Measurements from ENCODE around the gene ACSL3.
A peak's percentile ranks its signal among the peaks of the same experiment; 100 is the strongest.
"Not testable (repeated sequence)": the region's sequence is repeated elsewhere in the genome, so short reads cannot be mapped to it uniquely, and the experiment has no call there.

ACSL3 gene

GRCh38 chr2:222989431-222989830, 128.6 kb downstream of the ACSL3 start:
- Histone ChIP-seq H3K4me1 (ENCODE audit: control insufficient read depth in 1 of 2, insufficient read depth in 2 of 2, low read length in 2 of 2) (peaks cover 4% of the 10 kb centered on the region in 2 experiments), H3K79me1 (ENCODE audit: low read length) (peaks cover 3% of the 10 kb centered on the region), H3K4ac (ENCODE audit: low read depth, low read length) (no peak overlapping the region), H3K23ac (ENCODE audit: low read length) (no peak overlapping the region), H4K8ac (ENCODE audit: low read depth, low read length) (no peak overlapping the region), H3K4me2 (ENCODE audit: low read length) (no peak overlapping the region), H3K36me3 (ENCODE audit: control insufficient read depth in 1 of 2, insufficient read depth in 2 of 2, low read length in 2 of 2) (no peaks in the 10 kb centered on the region), H4K12ac (ENCODE audit: low read depth, low read length) (no peak overlapping the region), H3K79me2 (ENCODE audit: control insufficient read depth, insufficient read depth, low read length, poor library complexity) (no peaks in the 10 kb centered on the region), H2AK5ac (ENCODE audit: low read length) (no peak overlapping the region), H3K9ac (ENCODE audit: low read length) (no peak overlapping the region), H3K18ac (ENCODE audit: low read length) (no peak overlapping the region), H3K27me3 (ENCODE audit: insufficient read depth, low read length) (no peaks in the 10 kb centered on the region), H4K91ac (ENCODE audit: low read depth, low read length) (no peak overlapping the region), H3K27ac (ENCODE audit: low read depth, low read length) (no peak overlapping the region), H3K14ac (ENCODE audit: low read length) (no peak overlapping the region), H2AFZ (ENCODE audit: insufficient read depth, low read length, poor library complexity) (no peak overlapping the region), H2BK12ac (ENCODE audit: low read length) (no peak overlapping the region), H2BK5ac (ENCODE audit: low read depth, low read length, poor library complexity) (no peak overlapping the region), H3K9me3 (ENCODE audit: insufficient read depth, low read depth, low read length) (peaks cover 8% of the 10 kb centered on the region), H2BK120ac (ENCODE audit: insufficient read depth, low read length, poor library complexity) (no peak overlapping the region), H3K4me3 (ENCODE audit: low read depth, low read length) (no peak overlapping the region)
- no peak for DNase-seq

- not testable (repeated sequence) for H3K79me1 ChIP-seq (ENCODE audit: low read length); H2BK120ac ChIP-seq (ENCODE audit: insufficient read depth, low read length, poor library complexity); H2BK12ac ChIP-seq (ENCODE audit: low read length); H3K18ac ChIP-seq (ENCODE audit: low read length); H4K8ac ChIP-seq (ENCODE audit: low read depth, low read length); H3K9me3 ChIP-seq (ENCODE audit: insufficient read depth, low read depth, low read length); H3K27ac ChIP-seq (ENCODE audit: low read depth, low read length); H3K4me1 ChIP-seq (ENCODE audit: control insufficient read depth in 1 of 2, insufficient read depth in 2 of 2, low read length in 2 of 2); H3K4me3 ChIP-seq (ENCODE audit: low read depth, low read length); H2BK5ac ChIP-seq (ENCODE audit: low read depth, low read length, poor library complexity); DNase-seq; H2AK5ac ChIP-seq (ENCODE audit: low read length); H3K4ac ChIP-seq (ENCODE audit: low read depth, low read length); H3K23ac ChIP-seq (ENCODE audit: low read length); H3K4me2 ChIP-seq (ENCODE audit: low read length); H2AFZ ChIP-seq (ENCODE audit: insufficient read depth, low read length, poor library complexity); H3K14ac ChIP-seq (ENCODE audit: low read length); H3K36me3 ChIP-seq (ENCODE audit: control insufficient read depth in 1 of 2, insufficient read depth in 2 of 2, low read length in 2 of 2); H4K12ac ChIP-seq (ENCODE audit: low read depth, low read length); H3K27me3 ChIP-seq (ENCODE audit: insufficient read depth, low read length); H3K79me2 ChIP-seq (ENCODE audit: control insufficient read depth, insufficient read depth, low read length, poor library complexity); H4K91ac ChIP-seq (ENCODE audit: low read depth, low read length); H3K9ac ChIP-seq (ENCODE audit: low read length)
- no CpG with 5 or more reads among the region's 4 CpGs for WGBS (ENCODE audit: extremely low coverage, insufficient coverage, insufficient read length)
Measured at GRCh38 chr2:222990206-222990605, 129.4 kb downstream of the ACSL3 start.

DNA sequence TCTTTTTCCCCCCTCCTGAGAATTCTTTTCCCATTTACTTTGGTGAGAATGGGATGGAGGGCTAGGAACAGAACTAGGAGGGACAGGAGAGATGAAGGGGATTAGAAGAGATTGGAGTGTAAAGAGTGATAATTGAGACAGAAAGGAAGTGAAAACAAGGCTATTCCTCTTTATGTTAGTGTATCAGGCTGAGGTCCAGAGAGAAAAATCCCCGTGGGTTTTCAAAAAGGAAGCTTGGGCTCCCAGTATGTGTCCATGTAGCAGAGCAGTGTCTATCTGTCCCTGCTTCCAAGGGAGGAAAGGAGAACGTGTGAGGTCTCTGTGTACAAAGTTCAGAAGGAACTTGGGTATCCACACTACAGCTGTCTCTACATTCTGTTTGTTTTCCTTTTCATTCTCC, 131.3 kb downstream of the ACSL3 start:
- no peaks in the 10 kb centered on the region for H3K79me2 ChIP-seq (ENCODE audit: control insufficient read depth, insufficient read depth, low read length, poor library complexity)
- no peak overlapping the region for H3K4ac ChIP-seq (ENCODE audit: low read depth, low read length)
- H3K23ac ChIP-seq (ENCODE audit: low read length), result no peak overlapping the region
- H4K91ac ChIP-seq (ENCODE audit: low read depth, low read length), result no peak overlapping the region
- H4K8ac ChIP-seq (ENCODE audit: low read depth, low read length), result no peak overlapping the region
- H2AK5ac ChIP-seq (ENCODE audit: low read length), result no peak overlapping the region
- peaks cover 5% of the 10 kb centered on the region for H3K79me1 ChIP-seq (ENCODE audit: low read length)
- peaks cover 5% of the 10 kb centered on the region for H3K9me3 ChIP-seq (ENCODE audit: insufficient read depth, low read depth, low read length)
- no peaks in the 10 kb centered on the region for H3K27me3 ChIP-seq (ENCODE audit: insufficient read depth, low read length)
- DNase-seq, result no peak
- no peak overlapping the region for H3K14ac ChIP-seq (ENCODE audit: low read length)
- peak overlapping the region; percentile 33 for H2BK12ac ChIP-seq (ENCODE audit: low read length)
- no peak overlapping the region for H2AFZ ChIP-seq (ENCODE audit: insufficient read depth, low read length, poor library complexity)
- H3K27ac ChIP-seq (ENCODE audit: low read depth, low read length), result no peak overlapping the region
- no peak overlapping the region for H2BK120ac ChIP-seq (ENCODE audit: insufficient read depth, low read length, poor library complexity)
- H3K36me3 ChIP-seq (ENCODE audit: control insufficient read depth in 1 of 2, insufficient read depth in 2 of 2, low read length in 2 of 2), result no peaks in the 10 kb centered on the region
- H2BK5ac ChIP-seq (ENCODE audit: low read depth, low read length, poor library complexity), result no peak overlapping the region
- H3K9ac ChIP-seq (ENCODE audit: low read length), result no peak overlapping the region
- no peak overlapping the region for H3K18ac ChIP-seq (ENCODE audit: low read length)
- no peak overlapping the region for H3K4me2 ChIP-seq (ENCODE audit: low read length)
- H3K4me3 ChIP-seq (ENCODE audit: low read depth, low read length), result no peak overlapping the region
- H3K4me1 ChIP-seq (ENCODE audit: control insufficient read depth in 1 of 2, insufficient read depth in 2 of 2, low read length in 2 of 2), result peaks cover 4% of the 10 kb centered on the region in 2 experiments
- no peak overlapping the region for H4K12ac ChIP-seq (ENCODE audit: low read depth, low read length)
- WGBS (ENCODE audit: extremely low coverage, insufficient coverage, insufficient read length), result no CpG with 5 or more reads among the region's 2 CpGs

Data from trophoblast cell (in vitro differentiated cells and primary cell).